Hematopoietic multipotent progenitor cell treated with erythropoietin and hydrocortisone succinate and interleukin-3 and kit ligand, for 15 days (in vitro differentiated cells): Measurements from ENCODE around the gene EGFR.
"Not testable (repeated sequence)": the region's sequence is repeated elsewhere in the genome, so short reads cannot be mapped to it uniquely, and the experiment has no call there.

Experiments
- DNase-seq: peaks from one replicate; pipeline ENCODE4 v3.0.0-alpha.2; 2015; ENCODE audit warnings: low spot score

EGFR gene

DNA sequence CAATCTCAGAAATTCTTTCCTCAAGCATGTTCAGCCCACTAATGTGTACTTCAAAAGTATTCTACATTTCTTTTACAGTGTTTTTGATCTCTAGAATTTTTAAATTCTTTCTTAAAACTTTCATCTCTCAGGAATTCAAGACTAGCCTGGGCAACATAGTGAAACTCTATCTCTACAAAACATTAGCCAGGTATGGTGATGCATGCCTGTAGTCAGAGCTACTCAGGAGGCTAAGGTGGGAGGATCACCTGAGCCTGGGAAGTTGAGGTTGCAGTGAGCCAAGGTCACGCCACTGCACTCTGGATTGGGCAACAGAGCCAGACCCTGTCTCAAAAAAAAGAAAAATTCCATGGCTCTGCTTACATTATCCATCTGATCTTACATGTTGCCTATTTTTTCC is 5.0 kb upstream of the EGFR start:
- no peak for DNase-seq

DNA sequence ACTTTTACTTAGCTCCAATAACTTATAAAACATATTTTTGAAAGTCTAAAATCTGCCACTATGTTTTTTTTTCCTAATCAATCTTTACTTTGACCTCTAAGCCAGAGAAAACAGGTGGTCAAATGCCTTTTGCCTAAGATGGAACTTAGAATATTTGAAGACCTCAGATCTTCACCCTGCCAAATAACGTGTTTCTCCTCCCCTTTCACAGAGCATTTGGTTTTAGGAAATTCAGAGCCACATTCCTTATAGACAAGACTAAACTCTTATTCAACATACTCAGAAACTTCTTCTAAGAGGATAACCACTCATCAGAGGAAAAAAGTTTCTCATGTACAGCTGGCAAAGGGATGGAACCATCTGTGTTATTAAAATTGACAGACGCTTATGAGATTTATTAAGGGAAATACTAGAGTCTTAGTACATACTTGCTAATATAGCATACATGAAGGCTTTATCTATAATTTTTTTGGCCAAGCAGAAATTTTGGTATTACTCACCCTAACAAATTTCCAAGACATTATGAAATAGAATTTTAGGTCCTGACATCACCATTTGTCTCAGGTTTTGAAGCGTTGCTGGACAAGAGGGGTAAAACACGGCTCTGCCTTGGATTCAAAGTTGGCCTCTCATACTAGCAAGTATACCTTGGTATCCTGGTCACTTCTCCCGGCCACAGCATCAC is 2.6 kb upstream of the EGFR start:
- no peak for DNase-seq

DNA sequence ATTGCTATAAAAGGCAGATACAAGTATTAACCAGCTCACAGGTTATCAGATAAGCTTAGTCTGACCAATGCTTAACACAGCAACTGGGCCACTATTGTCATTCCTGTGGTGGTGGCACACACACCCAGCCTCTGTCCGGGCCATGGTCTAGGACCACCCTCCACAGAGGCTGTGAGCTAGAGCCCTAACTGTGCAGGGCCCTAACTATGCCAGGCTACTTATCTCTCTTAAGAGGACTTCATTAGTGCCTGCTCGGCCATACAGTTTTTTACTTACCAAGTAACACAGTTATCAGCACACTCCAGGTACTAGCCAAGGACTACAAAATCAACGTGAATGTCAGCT is 2.1 kb upstream of the EGFR start:
- no peak for DNase-seq

DNA sequence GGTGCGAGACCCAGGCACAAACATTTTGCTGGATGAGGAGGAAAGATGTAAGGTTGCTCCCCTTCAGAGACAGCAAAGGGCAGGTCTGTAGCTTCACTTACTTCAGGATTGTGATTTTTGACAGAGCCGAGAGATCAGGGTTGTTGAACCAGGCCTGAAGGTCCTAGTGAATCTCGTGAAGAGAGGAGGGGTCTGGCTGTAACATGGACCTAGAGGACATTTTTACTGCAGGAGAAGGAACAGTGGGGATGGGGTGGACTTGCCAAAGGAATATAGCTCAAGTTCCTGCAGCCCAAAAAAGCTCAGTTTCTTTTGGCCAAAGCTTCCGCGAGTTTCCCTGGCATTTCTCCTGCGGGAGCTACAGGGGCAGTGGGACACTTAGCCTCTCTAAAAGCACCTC is 976 bp upstream of the EGFR start:
- DNase-seq: no peak

DNA sequence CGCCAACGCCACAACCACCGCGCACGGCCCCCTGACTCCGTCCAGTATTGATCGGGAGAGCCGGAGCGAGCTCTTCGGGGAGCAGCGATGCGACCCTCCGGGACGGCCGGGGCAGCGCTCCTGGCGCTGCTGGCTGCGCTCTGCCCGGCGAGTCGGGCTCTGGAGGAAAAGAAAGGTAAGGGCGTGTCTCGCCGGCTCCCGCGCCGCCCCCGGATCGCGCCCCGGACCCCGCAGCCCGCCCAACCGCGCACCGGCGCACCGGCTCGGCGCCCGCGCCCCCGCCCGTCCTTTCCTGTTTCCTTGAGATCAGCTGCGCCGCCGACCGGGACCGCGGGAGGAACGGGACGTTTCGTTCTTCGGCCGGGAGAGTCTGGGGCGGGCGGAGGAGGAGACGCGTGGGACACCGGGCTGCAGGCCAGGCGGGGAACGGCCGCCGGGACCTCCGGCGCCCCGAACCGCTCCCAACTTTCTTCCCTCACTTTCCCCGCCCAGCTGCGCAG is 424 bp downstream of the EGFR start:
- no peak for DNase-seq

DNA sequence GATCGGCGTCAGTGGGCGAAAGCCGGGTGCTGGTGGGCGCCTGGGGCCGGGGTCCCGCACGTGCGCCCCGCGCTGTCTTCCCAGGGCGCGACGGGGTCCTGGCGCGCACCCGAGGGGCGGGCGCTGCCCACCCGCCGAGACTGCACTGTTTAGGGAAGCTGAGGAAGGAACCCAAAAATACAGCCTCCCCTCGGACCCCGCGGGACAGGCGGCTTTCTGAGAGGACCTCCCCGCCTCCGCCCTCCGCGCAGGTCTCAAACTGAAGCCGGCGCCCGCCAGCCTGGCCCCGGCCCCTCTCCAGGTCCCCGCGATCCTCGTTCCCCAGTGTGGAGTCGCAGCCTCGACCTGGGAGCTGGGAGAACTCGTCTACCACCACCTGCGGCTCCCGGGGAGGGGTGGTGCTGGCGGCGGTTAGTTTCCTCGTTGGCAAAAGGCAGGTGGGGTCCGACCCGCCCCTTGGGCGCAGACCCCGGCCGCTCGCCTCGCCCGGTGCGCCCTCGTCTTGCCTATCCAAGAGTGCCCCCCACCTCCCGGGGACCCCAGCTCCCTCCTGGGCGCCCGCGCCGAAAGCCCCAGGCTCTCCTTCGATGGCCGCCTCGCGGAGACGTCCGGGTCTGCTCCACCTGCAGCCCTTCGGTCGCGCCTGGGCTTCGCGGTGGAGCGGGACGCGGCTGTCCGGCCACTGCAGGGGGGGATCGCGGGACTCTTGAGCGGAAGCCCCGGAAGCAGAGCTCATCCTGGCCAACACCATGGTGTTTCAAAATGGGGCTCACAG is 1.1 kb downstream of the EGFR start:
- DNase-seq: no peak

DNA sequence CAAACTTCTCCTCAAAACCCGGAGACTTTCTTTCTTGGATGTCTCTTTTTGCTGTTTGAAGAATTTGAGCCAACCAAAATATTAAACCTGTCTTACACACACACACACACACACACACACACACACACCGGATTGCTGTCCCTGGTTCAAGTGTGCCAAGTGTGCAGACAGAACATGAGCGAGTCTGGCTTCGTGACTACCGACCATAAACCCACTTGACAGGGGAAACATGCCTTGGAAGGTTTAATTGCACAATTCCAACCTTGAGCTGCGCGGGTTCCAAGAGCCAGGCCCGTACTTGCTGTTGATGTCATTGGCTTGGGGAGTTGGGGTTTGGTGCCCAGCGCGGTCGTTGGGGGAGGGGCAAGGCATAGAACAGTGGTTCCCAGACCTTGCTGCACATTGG is 1.7 kb downstream of the EGFR start:
- no peak for DNase-seq

DNA sequence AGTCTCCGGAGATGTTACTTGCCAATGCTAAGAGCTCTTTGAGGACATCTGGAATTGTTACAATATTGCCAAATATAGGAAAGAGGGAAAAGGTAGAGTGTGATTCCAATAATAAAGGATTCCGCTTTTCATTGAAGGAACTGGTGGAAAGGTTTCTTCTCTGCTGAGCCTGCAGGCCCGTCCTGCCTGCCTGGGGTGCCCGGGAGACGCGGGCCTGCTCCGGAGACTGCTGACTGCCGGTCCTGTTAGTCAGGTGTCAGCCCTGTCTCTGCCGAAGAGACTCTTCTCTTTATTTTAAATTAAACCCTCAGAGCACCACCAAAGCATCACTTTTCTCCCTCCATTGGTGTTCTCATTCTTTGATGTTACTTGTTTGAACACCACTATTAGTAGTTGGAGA is 2.2 kb downstream of the EGFR start:
- no peak for DNase-seq

DNA sequence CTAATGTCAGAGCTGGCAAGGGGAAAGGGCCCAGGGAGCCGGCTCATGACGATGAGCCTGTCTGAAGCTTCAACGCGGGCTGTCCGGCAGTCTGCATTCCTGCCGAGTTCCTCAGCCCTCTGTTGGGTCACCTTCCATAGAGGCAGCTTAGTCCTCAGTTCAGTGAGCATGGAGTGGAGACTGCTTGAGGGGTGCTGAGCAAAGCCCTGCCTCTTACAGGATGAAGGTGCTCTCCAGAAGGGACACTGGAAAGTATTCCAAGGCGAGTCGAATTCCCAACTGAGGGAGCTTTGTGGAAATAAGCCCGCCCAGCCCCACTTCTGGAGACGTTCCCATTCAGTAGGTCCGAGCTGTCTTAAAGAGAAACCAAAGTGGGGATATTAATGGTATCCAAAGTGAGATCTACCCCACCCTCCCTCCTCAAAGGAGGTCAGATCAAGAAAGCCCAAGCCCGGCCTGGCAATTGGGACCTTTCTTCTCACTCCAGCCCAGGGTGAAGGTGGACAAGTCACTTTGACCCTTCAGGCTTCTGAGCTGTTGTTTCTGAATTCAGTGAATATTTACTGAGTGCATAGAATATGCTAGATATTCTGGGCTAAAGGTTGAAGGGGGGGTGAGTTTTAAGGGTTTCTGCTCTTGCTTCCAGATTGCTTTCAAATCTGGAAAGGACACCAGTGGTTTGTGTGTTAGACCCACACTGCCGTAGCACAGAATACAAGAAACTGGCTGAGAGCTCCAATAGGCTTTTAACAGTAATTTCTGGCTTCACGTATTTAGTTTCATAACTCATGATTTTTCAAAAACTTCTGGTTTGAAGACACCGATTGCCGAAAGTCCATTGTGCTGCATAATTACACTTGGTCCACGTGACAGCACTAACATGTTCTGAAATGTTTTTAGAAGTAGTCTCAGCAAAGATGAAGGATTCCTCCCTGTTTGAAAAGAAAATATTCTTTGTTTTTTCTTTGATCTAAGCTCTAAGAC is 3.5 kb downstream of the EGFR start:
- DNase-seq: no peak

DNA sequence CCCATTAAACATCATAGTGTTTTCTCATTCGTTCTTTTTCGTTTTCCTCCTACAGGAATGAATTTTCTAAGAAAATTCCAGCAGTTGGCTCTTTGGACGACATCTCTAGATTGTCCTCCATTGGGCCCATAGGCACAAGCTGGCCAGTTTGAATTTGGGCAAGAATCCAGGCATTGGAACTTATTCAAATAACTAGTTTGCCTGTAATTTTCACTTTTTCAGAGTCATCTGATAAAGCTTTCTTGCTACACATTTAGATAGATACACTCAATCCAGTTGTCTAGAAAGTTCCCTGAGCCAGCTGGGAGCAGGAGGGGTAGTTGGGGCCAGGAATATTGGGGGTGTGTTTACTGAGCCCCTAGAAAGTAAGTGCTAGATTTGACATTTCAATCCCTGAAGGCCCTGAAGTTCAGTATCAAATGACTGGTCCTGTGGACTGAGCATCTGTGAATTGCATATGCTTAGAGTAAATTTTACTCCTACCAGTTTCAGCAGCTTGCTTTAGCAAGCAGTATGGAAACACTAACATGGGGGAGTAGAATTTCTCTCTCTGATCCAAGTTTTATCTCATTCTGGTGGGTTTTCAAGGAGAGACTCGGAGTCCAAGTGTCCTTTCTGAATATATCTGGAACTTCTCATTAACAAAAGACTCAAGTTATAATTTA is 5.2 kb downstream of the EGFR start:
- no peak for DNase-seq

DNA sequence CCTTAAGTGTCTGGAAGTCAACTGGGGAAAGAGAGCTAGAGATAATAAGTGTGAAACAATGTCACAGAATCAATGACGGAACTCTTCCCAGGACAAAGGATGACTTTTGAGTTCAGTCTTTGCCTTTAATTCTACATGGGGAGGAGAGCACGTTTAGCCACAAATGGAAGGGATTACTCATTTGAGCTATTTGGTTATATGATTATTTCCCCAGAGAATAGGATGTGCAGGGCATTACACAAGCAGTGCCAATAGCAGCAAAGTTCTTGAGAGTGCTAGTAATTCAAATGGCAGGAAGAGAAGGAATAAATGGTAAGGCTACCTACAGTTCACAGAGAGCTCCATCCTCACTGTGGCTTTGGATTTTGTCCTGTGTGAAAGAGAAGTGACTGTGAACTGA is 6.0 kb downstream of the EGFR start:
- DNase-seq: no peak

DNA sequence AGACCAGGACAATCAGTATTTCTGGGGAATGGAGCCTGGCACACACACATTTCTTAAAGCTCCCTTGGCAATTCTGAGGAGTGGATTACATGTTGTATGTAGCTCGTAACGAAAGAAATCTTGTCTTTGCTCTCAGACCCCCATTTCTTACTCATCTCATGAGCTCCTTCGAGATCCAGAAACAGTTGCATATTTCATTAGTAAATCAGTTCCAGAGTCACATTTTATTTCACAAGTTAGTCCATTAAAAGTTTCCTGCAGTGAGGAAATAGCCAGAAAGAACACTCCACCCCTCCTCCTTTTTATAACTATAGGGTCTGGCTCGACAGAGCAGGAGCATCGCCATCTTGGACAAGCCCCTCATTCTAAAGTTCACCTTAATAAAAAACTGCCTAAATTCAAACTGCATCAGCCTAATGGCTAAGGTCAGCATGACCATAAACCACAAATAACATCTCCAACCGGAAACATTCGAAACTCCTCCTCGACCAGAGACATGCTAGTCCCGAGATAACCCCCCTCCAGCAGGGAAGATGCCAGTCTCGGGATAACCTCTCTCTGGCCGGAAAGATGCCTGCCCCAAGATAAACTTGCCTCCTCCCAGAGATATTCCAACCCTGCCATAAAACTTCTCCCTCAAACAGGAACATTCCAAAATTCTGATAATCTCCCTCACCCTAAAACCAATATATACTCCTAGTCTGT is 7.4 kb downstream of the EGFR start:
- DNase-seq: no peak

DNA sequence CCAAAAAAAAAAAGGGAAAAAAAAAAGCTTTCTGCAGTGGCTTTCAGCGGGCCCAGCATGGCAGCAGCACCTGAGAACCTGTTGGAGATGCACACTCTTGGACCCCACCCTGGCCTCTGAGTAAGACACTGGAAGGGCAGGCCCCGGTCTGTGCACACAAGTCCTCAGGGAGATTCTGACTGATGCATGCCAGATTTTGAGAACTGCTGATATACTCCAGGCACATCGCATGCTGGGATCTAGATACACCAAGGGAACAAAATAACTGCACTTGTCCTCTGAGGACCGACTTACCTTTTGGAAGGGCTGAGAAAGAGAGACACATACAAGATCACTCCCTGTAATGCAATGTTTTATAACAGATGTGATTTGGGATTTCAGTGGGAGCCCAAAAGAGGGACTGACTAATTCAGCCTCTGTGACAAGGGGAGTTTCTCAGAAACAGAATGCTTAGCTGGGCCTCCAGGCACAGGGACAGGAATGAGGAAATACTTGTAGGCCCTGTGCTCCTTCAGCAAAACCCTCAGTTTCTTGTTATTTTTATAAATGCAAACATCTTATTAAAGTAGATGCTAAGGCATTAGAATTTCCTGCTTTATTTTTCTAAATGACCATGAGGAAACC is 8.2 kb downstream of the EGFR start:
- DNase-seq: no peak

DNA sequence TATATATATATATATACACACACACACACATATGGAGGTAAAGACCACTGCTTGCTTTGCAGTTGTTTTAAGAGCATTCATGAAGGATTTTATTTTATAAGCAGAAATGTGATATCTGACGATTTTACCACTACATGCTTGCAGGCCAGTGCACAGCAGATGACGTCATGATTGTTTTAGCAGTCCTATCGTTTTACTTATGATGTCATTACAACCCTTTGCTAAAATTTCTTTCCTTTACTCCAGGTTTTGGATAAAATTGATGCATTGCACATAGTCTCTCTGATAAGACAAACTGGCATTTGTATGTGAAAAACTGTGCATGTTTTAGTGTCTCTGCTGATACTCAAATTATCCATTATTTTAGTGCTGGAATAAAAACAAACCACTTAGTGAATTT is 9.2 kb downstream of the EGFR start:
- no peak for DNase-seq

DNA sequence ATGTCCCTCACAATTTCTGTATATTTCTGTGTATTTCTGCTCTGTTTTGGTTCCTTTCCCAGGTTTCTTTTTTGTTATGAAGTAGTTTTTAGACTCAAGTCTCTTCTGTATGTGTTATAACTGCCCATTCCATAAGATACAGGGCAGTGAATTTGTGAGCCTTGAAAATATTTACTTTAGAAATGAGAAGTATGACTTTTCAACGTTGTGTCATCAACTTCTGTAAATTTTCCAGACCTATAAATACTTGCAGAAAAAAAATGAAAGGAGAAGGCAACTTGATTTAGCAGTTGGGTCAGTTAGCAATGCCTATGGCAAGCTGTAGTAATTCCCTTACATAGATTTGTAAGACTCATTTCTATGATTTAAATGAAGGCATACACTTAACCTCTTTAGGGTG is 11.5 kb downstream of the EGFR start:
- DNase-seq: no peak

DNA sequence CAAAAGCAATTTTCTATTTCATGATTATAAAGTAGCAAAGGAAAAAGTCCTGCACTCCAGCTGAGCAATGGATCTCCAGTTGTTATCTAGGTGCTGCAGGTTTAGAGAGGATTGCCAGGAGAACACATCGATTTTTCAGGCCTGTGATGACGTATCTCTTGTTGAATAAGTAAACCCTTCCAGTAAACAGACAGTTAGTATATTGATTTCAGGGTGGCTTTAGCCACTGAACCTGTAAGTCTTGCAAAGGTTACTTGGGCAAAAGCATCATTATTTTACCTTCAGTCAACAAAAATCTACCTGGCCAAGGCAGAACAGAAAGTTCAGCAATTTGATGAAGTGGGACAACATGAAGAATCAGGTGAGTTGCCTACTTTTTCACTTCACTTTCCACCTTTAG is 12.3 kb downstream of the EGFR start:
- DNase-seq: no peak

DNA sequence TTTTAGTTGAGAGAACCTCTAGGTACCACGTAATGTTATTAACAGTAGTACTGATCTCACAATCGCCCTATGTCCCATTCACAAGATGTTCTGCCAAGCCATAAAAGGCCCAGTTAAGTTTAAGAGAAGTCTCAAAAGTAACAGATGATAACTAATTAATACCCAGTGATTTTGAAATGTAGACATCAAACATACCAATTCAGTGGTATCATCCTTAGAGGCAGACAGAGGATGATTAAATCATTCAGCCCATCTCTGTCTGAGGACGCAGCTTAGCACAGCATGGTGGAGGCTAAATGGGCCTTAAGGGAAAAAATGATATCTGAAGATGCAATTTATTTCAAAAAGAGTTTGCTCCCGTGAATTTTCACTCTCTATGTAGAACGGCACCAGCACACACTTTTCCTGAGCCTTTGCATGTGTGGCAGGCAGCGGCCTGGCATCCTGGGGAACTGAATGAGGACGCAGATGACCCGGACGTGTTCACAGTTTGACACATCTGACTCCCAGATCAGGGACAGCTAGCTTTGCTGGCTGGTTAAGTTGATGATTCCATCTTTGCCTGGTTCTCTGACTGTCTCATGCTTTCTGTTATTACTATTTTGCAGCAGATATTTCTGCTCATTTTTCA is 13.4 kb downstream of the EGFR start:
- DNase-seq: no peak

DNA sequence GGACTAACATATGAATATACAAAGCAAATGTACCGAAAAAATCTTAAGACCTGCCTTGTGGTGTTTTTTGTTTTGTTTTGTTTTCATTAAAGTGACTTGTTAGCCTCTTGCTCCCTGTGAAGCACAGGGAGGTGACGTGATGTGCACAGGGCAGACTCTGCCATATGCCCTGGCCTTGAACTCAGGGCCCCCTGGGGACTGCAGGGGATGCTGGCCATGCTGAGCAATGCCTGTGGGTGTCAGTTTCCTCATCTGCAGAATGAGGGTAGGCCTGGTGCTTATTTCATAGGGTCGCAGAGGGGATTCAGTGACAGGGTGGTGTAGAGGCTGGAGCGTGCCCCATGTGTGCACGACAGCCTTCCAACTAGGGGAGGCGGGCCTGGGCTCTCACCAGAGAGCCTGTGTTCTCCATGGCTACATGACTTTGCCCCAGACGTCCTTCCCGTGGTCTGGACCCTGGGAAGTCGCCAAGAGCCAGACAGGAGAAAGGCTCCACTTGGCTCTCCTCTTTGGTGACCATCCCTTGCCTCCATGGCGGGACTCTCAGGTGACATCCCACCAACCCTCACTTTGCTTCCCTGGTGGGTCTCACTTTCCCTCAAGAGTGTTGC is 14.5 kb downstream of the EGFR start:
- no peak for DNase-seq

DNA sequence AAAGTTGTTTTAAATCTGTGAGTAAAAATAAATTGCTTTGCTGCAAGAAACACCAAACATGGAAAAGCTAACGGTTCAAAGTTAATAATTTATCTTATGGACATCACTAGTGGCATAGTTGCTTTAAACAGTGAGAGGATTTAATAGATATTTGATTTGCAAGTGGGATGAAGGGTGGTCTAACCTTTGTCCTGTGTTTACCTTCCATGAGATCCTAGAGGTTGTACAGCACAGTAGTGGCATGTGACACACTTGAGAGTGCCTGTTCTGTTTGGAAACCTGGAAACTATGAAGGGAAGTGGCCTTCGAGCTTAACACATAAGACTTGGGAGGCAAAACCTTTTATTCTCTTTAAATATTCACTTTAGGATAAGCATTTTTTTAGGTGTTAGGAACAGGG is 16.0 kb downstream of the EGFR start:
- no peak for DNase-seq

DNA sequence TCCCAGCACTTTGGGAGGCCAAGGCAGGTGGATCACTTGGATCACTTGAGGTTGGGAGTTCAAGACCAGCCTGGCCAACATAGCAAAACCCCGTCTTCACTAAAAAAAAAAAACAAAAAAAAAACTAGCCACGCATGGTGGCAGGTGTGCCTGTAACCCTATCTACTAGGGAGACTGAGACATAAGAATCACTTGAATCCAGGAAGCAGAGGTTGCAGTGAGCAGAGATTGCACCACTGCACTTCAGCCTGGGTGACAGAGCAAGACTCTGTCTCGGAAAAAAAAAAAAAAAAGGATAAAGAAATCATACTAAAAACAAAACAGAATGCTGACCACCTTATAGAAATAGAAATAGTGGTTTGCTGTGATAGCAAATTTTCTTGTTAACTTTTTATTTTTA is 16.6 kb downstream of the EGFR start:
- not testable (repeated sequence) for DNase-seq
